Spinal cord (tissue), 10 donors: ENCODE data around the gene CEP295NL. TPM values are rescaled to one million over a fixed set of nuclear protein-coding genes. Genes with fewer than 3 reads are reported as not detected.

Source experiments
- DNase-seq, 6 donors: peaks; one replicate each; pipeline versions ENCODE4 v3.0.0 to v3.0.0-alpha.2; 2013 to 2015; ENCODE audit warnings: low spot score in 6 of 6, low read depth in 4 of 6
- H3K27ac ChIP-seq: one replicate; pipeline ENCODE4 v1.5.1; 2013; ENCODE audit warnings: low read depth, low read length, control low read depth
- H3K27me3 ChIP-seq: one replicate; pipeline ENCODE4 v1.6.1; 2013; ENCODE audit warnings: low read length; ENCODE audit not compliant: control insufficient read depth, insufficient read depth
- H3K36me3 ChIP-seq: one replicate; pipeline ENCODE4 v1.6.1; 2013; ENCODE audit warnings: low read length; ENCODE audit not compliant: control insufficient read depth, insufficient read depth
- H3K4me1 ChIP-seq: one replicate; pipeline ENCODE4 v1.6.1; 2013; ENCODE audit warnings: low read length; ENCODE audit not compliant: control insufficient read depth, insufficient read depth
- H3K4me3 ChIP-seq: one replicate; pipeline ENCODE4 v1.5.1; 2013; ENCODE audit warnings: low read depth, low read length, control low read depth
- H3K9me3 ChIP-seq: one replicate; pipeline ENCODE4 v1.6.1; 2013; ENCODE audit warnings: low read length; ENCODE audit not compliant: control insufficient read depth, insufficient read depth
- WGBS: methylation state at CpG from one replicate; pipeline ENCODE4 v1.1.5; 2013; ENCODE audit warnings: missing lambda C conversion rate; ENCODE audit not compliant: insufficient coverage; 5-methylcytosine and 5-hydroxymethylcytosine counted together
- polyA plus RNA-seq, 2 donors: library from polyadenylated mRNA; unstranded; fragments of 120-200 nt; gene quantifications; one replicate each; pipeline ENCODE4 v1.2.1, GENCODE V29; 2013; ENCODE audit not compliant: insufficient read length in 2 of 2
- total RNA-seq, 2 donors: library from RNA; depleted of rRNA in 1 of 2; stranded (reverse); fragments of 120-200 nt in 1 of 2; fragments of >200 nt in 1 of 2; gene quantifications; one replicate each; pipeline versions ENCODE4 v1.2.3 to v1.2.4, GENCODE V29; 2013 to 2014
- donor health status: healthy.

The CEP295NL gene
- total and polyA plus RNA-seq, 4 donors: 0.27 to 3.3 (median 3.1) TPM

- Histone ChIP-seq H3K36me3 (peaks cover 2% of the 10 kb centered on the region), H3K4me3 (no peak overlapping the region), H3K27me3 (no peaks in the 10 kb centered on the region), H3K4me1 (peaks cover 35% of the 10 kb centered on the region), H3K9me3 (no peaks in the 10 kb centered on the region), H3K27ac (peak overlapping the region; percentile 76)
- 82% methylated on average over 14 of the region's 18 CpGs for WGBS
- DNase-seq: no peak
Observed at GRCh38 chr17:78933025-78933958, 30.3 kb upstream of the CEP295NL start.

- no peaks in the 10 kb centered on the region for H3K9me3 ChIP-seq
Observed at GRCh38 chr17:78929908-78930775, 27.1 kb upstream of the CEP295NL start.

GRCh38 chr17:78925662-78926555 is 22.9 kb upstream of the CEP295NL start:
- Histone ChIP-seq H3K4me1 (peaks cover 52% of the 10 kb centered on the region), H3K36me3 (peaks cover 2% of the 10 kb centered on the region), H3K27ac (peak overlapping the region; percentile 95), H3K27me3 (no peaks in the 10 kb centered on the region), H3K4me3 (peak overlapping the region; percentile 55), H3K9me3 (no peaks in the 10 kb centered on the region)
- WGBS: 25% methylated on average over 30 of the region's 33 CpGs
- DNase-seq: peak in 3 of 6 donors; percentile 48 to 88 (median 86)

More at GRCh38 chr17:78929908-78930775, 27.1 kb upstream of the CEP295NL start:
- no peaks in the 10 kb centered on the region for H3K27me3 ChIP-seq
- peaks cover 2% of the 10 kb centered on the region for H3K36me3 ChIP-seq
- H3K27ac ChIP-seq: no peak overlapping the region
- peaks cover 35% of the 10 kb centered on the region for H3K4me1 ChIP-seq
- 72% methylated on average over 28 of the region's 31 CpGs for WGBS
- DNase-seq: peak in 1 of 6 donors; percentile 50
- no peak overlapping the region for H3K4me3 ChIP-seq

- Histone ChIP-seq H3K36me3 (peaks cover 2% of the 10 kb centered on the region), H3K27ac (peak within 1 kb of the TSS; percentile 95), H3K4me3 (peak within 1 kb of the TSS; percentile 69), H3K27me3 (no peaks in the 10 kb centered on the region), H3K9me3 (no peaks in the 10 kb centered on the region), H3K4me1 (peaks cover 56% of the 10 kb centered on the region)
- WGBS: under 1% methylated on average over 40 of the region's 52 CpGs
- peak in 5 of 6 donors; percentile 79 to 97 (median 85) for DNase-seq
Observed at GRCh38 chr17:78925234-78925633, 22.2 kb upstream of the CEP295NL start, which contains the start of gene TIMP2. Gene TIMP2, minus strand, starts transcription at chr17:78925387. Its CDS starts 299 bp downstream, at chr17:78925088.

- no peaks in the 10 kb centered on the region for H3K27me3 ChIP-seq
- peaks cover 57% of the 10 kb centered on the region for H3K4me1 ChIP-seq
- peak overlapping the region; percentile 69 for H3K4me3 ChIP-seq
- no peaks in the 10 kb centered on the region for H3K9me3 ChIP-seq
- peak in 2 of 6 donors; percentile 58 to 77 for DNase-seq
- H3K27ac ChIP-seq: peak overlapping the region; percentile 33
- peaks cover 5% of the 10 kb centered on the region for H3K36me3 ChIP-seq
- WGBS: 0% methylated on average over 55 of the region's 64 CpGs
Observed at GRCh38 chr17:78924481-78925151, 21.6 kb upstream of the CEP295NL start.

- 17% methylated on average over 22 of the region's 28 CpGs for WGBS
- Histone ChIP-seq H3K9me3 (no peaks in the 10 kb centered on the region), H3K36me3 (peaks cover 8% of the 10 kb centered on the region), H3K27ac (peak overlapping the region; percentile 33), H3K4me3 (peak overlapping the region; percentile 69), H3K27me3 (no peaks in the 10 kb centered on the region), H3K4me1 (peaks cover 64% of the 10 kb centered on the region)
- DNase-seq: peak in 1 of 6 donors; percentile 31
Observed at GRCh38 chr17:78923660-78924453, 20.9 kb upstream of the CEP295NL start.

- peak in 1 of 6 donors; percentile 28 for DNase-seq
- no peaks in the 10 kb centered on the region for H3K9me3 ChIP-seq
- peaks cover 12% of the 10 kb centered on the region for H3K36me3 ChIP-seq
- WGBS: 41% methylated on average over 5 of the region's 13 CpGs
- H3K27ac ChIP-seq: peak overlapping the region; percentile 74
- peaks cover 72% of the 10 kb centered on the region for H3K4me1 ChIP-seq
- H3K4me3 ChIP-seq: peak overlapping the region; percentile 69
- H3K27me3 ChIP-seq: no peaks in the 10 kb centered on the region
Observed at GRCh38 chr17:78922816-78923498, 20.0 kb upstream of the CEP295NL start.
